ENCODE results near the gene CNGB1. TPM values are rescaled to one million over a fixed set of nuclear protein-coding genes. Genes with fewer than 3 reads are reported as not detected.

Gene CNGB1
- total RNA-seq, 3 donors from 2014 or later (not counting 1 experiment from before 2014, with no cell fraction given): not detected

DNA sequence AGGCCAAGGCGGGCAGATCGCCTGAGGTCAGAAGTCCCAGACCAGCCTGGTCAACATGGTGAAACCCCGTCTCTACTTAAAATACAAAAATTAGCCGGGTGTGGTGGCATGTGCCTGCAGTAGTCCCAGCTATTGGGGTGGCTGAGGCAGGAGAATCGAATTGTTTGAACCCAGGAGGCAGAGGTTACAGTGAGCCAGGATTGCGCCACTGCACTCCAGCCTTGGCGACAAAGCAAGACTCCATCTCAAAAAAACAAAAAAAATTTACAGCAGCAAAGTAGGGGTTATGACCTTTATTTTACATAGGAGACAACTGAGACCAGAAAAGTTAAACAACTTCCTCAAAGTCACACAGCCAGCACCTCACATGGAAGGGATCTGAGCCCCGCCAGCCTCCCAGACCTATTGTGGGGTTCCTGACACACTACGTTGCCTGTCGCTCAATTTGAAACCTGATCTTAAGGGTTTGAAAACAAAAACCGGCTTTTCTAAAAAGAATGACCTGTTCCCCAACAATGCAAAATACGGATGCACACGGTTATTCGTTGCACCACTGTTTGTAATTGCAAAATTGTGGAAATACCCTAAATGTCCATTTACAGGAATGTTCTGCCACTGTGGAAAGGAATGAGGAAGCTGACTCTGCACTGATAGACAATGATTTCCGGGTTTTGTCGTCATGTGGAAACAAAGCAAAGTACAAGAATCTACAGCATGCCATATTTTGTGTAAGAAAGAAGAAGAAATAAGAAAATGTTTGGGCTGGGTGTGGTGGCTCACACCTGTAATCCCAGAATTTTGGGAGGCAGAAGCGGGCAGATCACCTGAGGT is 77.2 kb downstream of the CNGB1 start:
- ATAC-seq (peak in 1 of 3 donors; percentile 31), DNase-seq (no peak)
- Histone ChIP-seq H3K4me3 (ENCODE audit: low read length) (no peak overlapping the region), H3K27me3 (ENCODE audit: control insufficient read depth, insufficient read depth, low read length) (peaks cover 2% of the 10 kb centered on the region), H3K4me1 (ENCODE audit: control insufficient read depth, insufficient read depth, low read length) (peaks cover 40% of the 10 kb centered on the region), H3K36me3 (ENCODE audit: control insufficient read depth, insufficient read depth, low read length) (no peaks in the 10 kb centered on the region), H3K27ac (ENCODE audit: low read length) (no peak overlapping the region), H3K9me3 (ENCODE audit: control insufficient read depth, insufficient read depth, low read length) (no peaks in the 10 kb centered on the region)
- peaks cover 43 to 44% of the 10 kb centered on the region in 2 donors for H3K4me1 Mint-ChIP-seq
- H3K36me3 Mint-ChIP-seq: no peaks in the 10 kb centered on the region
- no peaks in the 10 kb centered on the region for H3K9me3 Mint-ChIP-seq
- intact Hi-C loops (cut with micrococcal nuclease): loop anchor here (10.0 kb wide), 3 partner anchors 89 to 319 kb away; partner anchors contain the start of genes CFAP20 and KIFC3
- no peaks in the 10 kb centered on the region for H3K27me3 Mint-ChIP-seq (ENCODE audit: low read depth in 2 of 2)
- 58% methylated on average over 17 of the region's 17 CpGs for whole genome bisulfite sequencing (ENCODE audit: insufficient coverage)
- TF ChIP-seq, protein P1, sequence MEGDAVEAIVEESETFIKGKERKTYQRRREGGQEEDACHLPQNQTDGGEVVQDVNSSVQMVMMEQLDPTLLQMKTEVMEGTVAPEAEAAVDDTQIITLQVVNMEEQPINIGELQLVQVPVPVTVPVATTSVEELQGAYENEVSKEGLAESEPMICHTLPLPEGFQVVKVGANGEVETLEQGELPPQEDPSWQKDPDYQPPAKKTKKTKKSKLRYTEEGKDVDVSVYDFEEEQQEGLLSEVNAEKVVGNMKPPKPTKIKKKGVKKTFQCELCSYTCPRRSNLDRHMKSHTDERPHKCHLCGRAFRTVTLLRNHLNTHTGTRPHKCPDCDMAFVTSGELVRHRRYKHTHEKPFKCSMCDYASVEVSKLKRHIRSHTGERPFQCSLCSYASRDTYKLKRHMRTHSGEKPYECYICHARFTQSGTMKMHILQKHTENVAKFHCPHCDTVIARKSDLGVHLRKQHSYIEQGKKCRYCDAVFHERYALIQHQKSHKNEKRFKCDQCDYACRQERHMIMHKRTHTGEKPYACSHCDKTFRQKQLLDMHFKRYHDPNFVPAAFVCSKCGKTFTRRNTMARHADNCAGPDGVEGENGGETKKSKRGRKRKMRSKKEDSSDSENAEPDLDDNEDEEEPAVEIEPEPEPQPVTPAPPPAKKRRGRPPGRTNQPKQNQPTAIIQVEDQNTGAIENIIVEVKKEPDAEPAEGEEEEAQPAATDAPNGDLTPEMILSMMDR (IDR thresholded peaks at IDR 0.05): no peak
- H3K4me3 Mint-ChIP-seq: no peak overlapping the region
- no peak overlapping the region for H3K27ac Mint-ChIP-seq

DNA sequence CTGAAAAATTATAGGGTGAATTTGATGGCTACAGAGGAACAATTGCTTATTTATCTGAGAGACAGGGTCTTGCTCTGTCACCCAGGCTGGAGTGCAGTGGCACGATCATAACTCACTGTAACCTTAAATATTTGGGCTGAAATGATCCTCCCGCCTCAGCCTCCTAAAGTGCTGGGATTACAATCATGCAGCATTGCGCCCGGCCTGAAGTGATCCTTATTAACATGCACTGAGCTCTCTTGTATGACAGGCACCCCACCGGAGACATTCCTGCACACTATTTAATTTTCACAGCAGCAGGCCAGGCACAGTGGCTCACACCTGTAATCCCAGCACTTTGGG is 77.7 kb downstream of the CNGB1 start:
- no peak for DNase-seq
- H3K27me3 ChIP-seq (ENCODE audit: control insufficient read depth, insufficient read depth, low read length): peaks cover 2% of the 10 kb centered on the region
- no peak overlapping the region for H3K4me3 ChIP-seq (ENCODE audit: low read length)
- peaks cover 49 to 50% of the 10 kb centered on the region in 2 donors for H3K4me1 Mint-ChIP-seq
- H3K4me1 ChIP-seq (ENCODE audit: control insufficient read depth, insufficient read depth, low read length): peaks cover 46% of the 10 kb centered on the region
- no peaks in the 10 kb centered on the region for H3K9me3 ChIP-seq (ENCODE audit: control insufficient read depth, insufficient read depth, low read length)
- no peak for ATAC-seq
- H3K36me3 Mint-ChIP-seq: no peaks in the 10 kb centered on the region
- no peaks in the 10 kb centered on the region for H3K36me3 ChIP-seq (ENCODE audit: control insufficient read depth, insufficient read depth, low read length)
- H3K4me3 Mint-ChIP-seq: peak overlapping the region; percentile 73
- WGBS (ENCODE audit: insufficient coverage): 91% methylated on average over 5 of the region's 5 CpGs
- intact Hi-C loops (cut with micrococcal nuclease): loop anchor here (10.0 kb wide), 3 partner anchors 88 to 318 kb away; partner anchors contain the start of genes CFAP20 and KIFC3
- peak overlapping the region in 1 of 2 donors; percentile 4 for H3K27ac Mint-ChIP-seq
- H3K27ac ChIP-seq (ENCODE audit: low read length): no peak overlapping the region
- no peaks in the 10 kb centered on the region for H3K27me3 Mint-ChIP-seq (ENCODE audit: low read depth in 2 of 2)
- TF ChIP-seq, protein P1 (IDR thresholded peaks at IDR 0.05): no peak
- no peaks in the 10 kb centered on the region for H3K9me3 Mint-ChIP-seq

GRCh38 chr16:57892447-57893096 is 78.4 kb downstream of the CNGB1 start:
- H3K36me3 Mint-ChIP-seq: no peaks in the 10 kb centered on the region
- H3K27me3 Mint-ChIP-seq (ENCODE audit: low read depth in 2 of 2): no peaks in the 10 kb centered on the region
- peak overlapping the region; percentile 73 for H3K4me3 Mint-ChIP-seq
- peak overlapping the region; percentile 54 to 68 for H3K27ac Mint-ChIP-seq
- no peak overlapping the region for H3K4me3 ChIP-seq (ENCODE audit: low read length)
- no peak overlapping the region for H3K27ac ChIP-seq (ENCODE audit: low read length)
- ATAC-seq (no peak), DNase-seq (no peak)
- H3K9me3 Mint-ChIP-seq: no peaks in the 10 kb centered on the region
- 58% methylated on average over 10 of the region's 10 CpGs for WGBS (ENCODE audit: insufficient coverage)
- intact Hi-C loops (cut with micrococcal nuclease): loop anchor here (10.0 kb wide), 3 partner anchors 88 to 318 kb away; partner anchors contain the start of genes CFAP20 and KIFC3
- H3K4me1 Mint-ChIP-seq: peaks cover 54 to 55% of the 10 kb centered on the region in 2 donors
- H3K9me3 ChIP-seq (ENCODE audit: control insufficient read depth, insufficient read depth, low read length): no peaks in the 10 kb centered on the region
- TF ChIP-seq, protein P1 (IDR thresholded peaks at IDR 0.05): no peak
- peaks cover 46% of the 10 kb centered on the region for H3K4me1 ChIP-seq (ENCODE audit: control insufficient read depth, insufficient read depth, low read length)
- peaks cover 2% of the 10 kb centered on the region for H3K27me3 ChIP-seq (ENCODE audit: control insufficient read depth, insufficient read depth, low read length)
- H3K36me3 ChIP-seq (ENCODE audit: control insufficient read depth, insufficient read depth, low read length): no peaks in the 10 kb centered on the region

Data from natural killer cell (primary cell).